ENCODE results near the gene TIFAB.

- TF ChIP-seq REST (IDR thresholded peaks at IDR 0.05; ENCODE audit: insufficient read depth in 1 of 2, low read depth in 2 of 2, low read length in 2 of 2): no peak
- TF ChIP-seq POLR2AphosphoS5 (IDR thresholded peaks at IDR 0.05; ENCODE audit: low read depth, low read length): no peak
- no peak for TF ChIP-seq SIN3A (IDR thresholded peaks at IDR 0.05; ENCODE audit: borderline replicate concordance, insufficient read depth, low read length)
- no peak for TF ChIP-seq TAF1 (IDR thresholded peaks at IDR 0.05; ENCODE audit: borderline replicate concordance, insufficient read depth, low read length)
These were observed 23.6 kb downstream of the TIFAB start for GRCh38 chr5:135428586-135428985.

All from PFSK-1 (cell line).